SK-N-SH (cell line): ENCODE data around the gene ADAMTS14. TPM values are rescaled to one million over a fixed set of nuclear protein-coding genes. Genes with fewer than 3 reads are reported as not detected.

ENCODE experiments used
- CTCF ChIA-PET: fragments of 300-600, 350-600 bp; formaldehyde crosslinking; extraction: SDS; loops from one replicate; lab custom pipeline; 2021; lab: Yijun Ruan, JAX
- POLR2A ChIA-PET: fragments of 350-600 bp; sonication (Branson Sonifier 250); formaldehyde crosslinking; extraction: SDS; loops from one replicate; lab custom pipeline; 2020; ENCODE audit warnings: antibody characterized with exemption, inconsistent platforms; lab: Yijun Ruan, JAX
- DNase-seq: peaks from one replicate; pipeline ENCODE4 v3.0.0; 2012
- H2AFZ ChIP-seq: fragments of 200-600 bp; sonication (generic); 2 replicates; pipeline ENCODE4 v1.8.1; 2016; ENCODE audit warnings: antibody characterized with exemption, mild to moderate bottlenecking, low read depth
- H3F3A ChIP-seq: fragments of 200-600 bp; sonication (generic); replicated peaks from 2 replicates; pipeline ENCODE3; 2016; ENCODE audit warnings: antibody characterized with exemption, mild to moderate bottlenecking; ENCODE audit not compliant: insufficient read depth
- H3K27ac ChIP-seq, 2 experiments: fragments of 200-500 bp in 1 of 2; fragments of 200-600 bp in 1 of 2; sonication (Bioruptor generic) in 1 of 2; sonication (generic), shearing (Covaris generic) in 1 of 2; 2 replicates each; pipeline versions ENCODE4 v1.5.1 to v1.6.1; 2014 to 2016; ENCODE audit warnings: low read depth in 2 of 2, inconsistent platforms in 1 of 2, low read length in 1 of 2, mild to moderate bottlenecking in 1 of 2, mixed read lengths in 1 of 2
- H3K27me3 ChIP-seq: fragments of 200-600 bp; sonication (generic), shearing (Covaris generic); 2 replicates; pipeline ENCODE4 v1.6.1; 2016; ENCODE audit warnings: mixed run types; ENCODE audit not compliant: insufficient read depth
- H3K36me3 ChIP-seq, 2 experiments: fragments of 200-500 bp in 1 of 2; fragments of 200-600 bp in 1 of 2; sonication (Bioruptor generic) in 1 of 2; sonication (generic) in 1 of 2; replicated peaks in 1 of 2; 2 replicates each; pipeline versions ENCODE3 to v1.5.1; 2014 to 2016; ENCODE audit warnings: low read length in 1 of 2, mild to moderate bottlenecking in 1 of 2; ENCODE audit not compliant: insufficient read depth in 2 of 2, control insufficient read depth in 1 of 2
- H3K4me1 ChIP-seq, 2 experiments: fragments of 200-500 bp in 1 of 2; fragments of 200-600 bp in 1 of 2; sonication (Bioruptor generic) in 1 of 2; sonication (generic), shearing (Covaris generic) in 1 of 2; 2 replicates each; pipeline versions ENCODE4 v1.5.1 to v1.6.1; 2014 to 2016; ENCODE audit warnings: low read depth in 1 of 2, low read length in 1 of 2, mixed run types in 1 of 2; ENCODE audit not compliant: insufficient read depth in 2 of 2, control insufficient read depth in 1 of 2
- H3K4me2 ChIP-seq: fragments of 200-600 bp; sonication (generic), shearing (Covaris generic); 2 replicates; pipeline ENCODE4 v1.6.1; 2017; ENCODE audit warnings: mixed run types
- H3K4me3 ChIP-seq, 2 experiments: fragments of 200-500 bp in 1 of 2; fragments of 200-600 bp in 1 of 2; sonication (Bioruptor generic) in 1 of 2; sonication (generic), shearing (Covaris generic) in 1 of 2; 2 replicates each; pipeline versions ENCODE4 v1.5.1 to v1.8.1; 2014 to 2016; ENCODE audit warnings: low read depth in 2 of 2, inconsistent platforms in 1 of 2, low read length in 1 of 2, mild to moderate bottlenecking in 1 of 2, mixed read lengths in 1 of 2, moderate library complexity in 1 of 2
- H3K79me2 ChIP-seq: fragments of 200-600 bp; sonication (generic); 2 replicates; pipeline ENCODE4 v1.8.1; 2017; ENCODE audit warnings: mild to moderate bottlenecking; ENCODE audit not compliant: insufficient read depth
- H3K9ac ChIP-seq: fragments of 200-600 bp; sonication (generic); 2 replicates; pipeline ENCODE4 v1.6.1; 2017; ENCODE audit warnings: mixed run types
- H3K9me2 ChIP-seq: fragments of 200-600 bp; sonication (generic); 2 replicates; pipeline ENCODE4 v1.6.1; 2017; ENCODE audit warnings: mixed run types
- H3K9me3 ChIP-seq: fragments of 200-600 bp; sonication (generic); 2 replicates; pipeline ENCODE4 v1.6.1; 2017; ENCODE audit warnings: mixed run types, mild to moderate bottlenecking, moderate library complexity
- H4K20me1 ChIP-seq: fragments of 200-600 bp; sonication (generic); 2 replicates; pipeline ENCODE4 v1.6.1; 2017; ENCODE audit warnings: mild to moderate bottlenecking, mixed run types; ENCODE audit not compliant: insufficient read depth
- EP300 ChIP-seq, 2 experiments: IDR thresholded peaks; 2 replicates each; pipeline versions ENCODE4 v1.4.0 to v1.6.1; 2012; ENCODE audit warnings: borderline replicate concordance in 1 of 2, low read depth in 1 of 2, low read length in 1 of 2
- FOSL2 ChIP-seq: IDR thresholded peaks from 2 replicates; pipeline ENCODE4 v1.4.0; 2012; ENCODE audit warnings: low read depth, mild to moderate bottlenecking, moderate library complexity, borderline replicate concordance
- FOXJ3 ChIP-seq: sonication (generic); formaldehyde crosslinking; IDR thresholded peaks from 2 replicates; pipeline ENCODE4 v1.5.1; 2020; ENCODE audit warnings: mild to moderate bottlenecking, missing genetic modification reagents
- GABPA ChIP-seq: IDR thresholded peaks from 2 replicates; pipeline ENCODE4 v1.4.0; 2012; ENCODE audit warnings: low read depth, mild to moderate bottlenecking
- GATA2 ChIP-seq: sonication (generic); formaldehyde crosslinking; IDR thresholded peaks from 2 replicates; pipeline ENCODE4 v1.5.0; 2020; ENCODE audit warnings: mild to moderate bottlenecking, missing genetic modification reagents
- MEF2A ChIP-seq: IDR thresholded peaks from 2 replicates; pipeline ENCODE4 v1.4.0; 2012; ENCODE audit warnings: low read depth, borderline replicate concordance
- NRF1 ChIP-seq: IDR thresholded peaks from 2 replicates; pipeline ENCODE4 v1.6.1; 2012; ENCODE audit warnings: low read depth, mild to moderate bottlenecking, low read length
- POLR2AphosphoS5 ChIP-seq: IDR thresholded peaks from 2 replicates; pipeline ENCODE4 v1.6.1; 2012; ENCODE audit warnings: low read depth, low read length
- RCOR1 ChIP-seq: fragments of 150-350 bp; IDR thresholded peaks from 2 replicates; pipeline ENCODE4 v1.6.1; 2017; ENCODE audit warnings: antibody characterized with exemption, low read length
- SIN3A ChIP-seq: IDR thresholded peaks from 2 replicates; pipeline ENCODE4 v1.6.1; 2012; ENCODE audit warnings: low read depth, mild to moderate bottlenecking, low read length, moderate library complexity, borderline replicate concordance
- SMC3 ChIP-seq: IDR thresholded peaks from 2 replicates; pipeline ENCODE4 v1.6.1; 2012; ENCODE audit warnings: low read depth, low read length, improper control_type of control experiment
- TAF1 ChIP-seq: IDR thresholded peaks from 2 replicates; pipeline ENCODE4 v1.6.1; 2012; ENCODE audit warnings: low read depth, mild to moderate bottlenecking, low read length, moderate library complexity, borderline replicate concordance
- TCF12 ChIP-seq: IDR thresholded peaks from 2 replicates; pipeline ENCODE4 v1.4.0; 2012
- USF1 ChIP-seq: IDR thresholded peaks from 2 replicates; pipeline ENCODE4 v1.4.0; 2012; ENCODE audit warnings: low read depth, borderline replicate concordance
- USF2 ChIP-seq: fragments of 150-350 bp; IDR thresholded peaks from 2 replicates; pipeline ENCODE4 v1.6.1; 2017; ENCODE audit warnings: antibody characterized with exemption, low read length, low read depth, borderline replicate concordance
- YY1 ChIP-seq: IDR thresholded peaks from 2 replicates; pipeline ENCODE4 v1.4.0; 2012; ENCODE audit warnings: low read depth, mild to moderate bottlenecking
- WGBS: methylation state at CpG from one replicate; pipeline ENCODE4 v1.1.6; 2017; ENCODE audit warnings: low lambda C conversion rate; 5-methylcytosine and 5-hydroxymethylcytosine counted together
- polyA plus RNA-seq, 3 experiments: library from polyadenylated mRNA; depleted of rRNA; stranded (reverse); fragments of >200 nt; gene quantifications; 2 replicates each; pipeline ENCODE4 v1.2.3, GENCODE V29; 2012

ADAMTS14 gene
- polyA plus RNA-seq, 1 of the 3 experiments (the other 2 are of a cell fraction) = 1.1 TPM

GRCh38 chr10:70773965-70774809, 101.9 kb downstream of the ADAMTS14 start:
- Histone ChIP-seq H4K20me1 (no peaks in the 10 kb centered on the region), H3K4me1 (peaks cover 0 to 7% of the 10 kb centered on the region in 2 experiments; a peak in 1 of 4 replicates), H3K27ac (no peak overlapping the region), H3F3A (no peaks in the 10 kb centered on the region), H2AFZ (no peak overlapping the region), H3K4me3 (no peak overlapping the region), H3K27me3 (no peaks in the 10 kb centered on the region; the same call in 1 of the 2 replicates), H3K36me3 (no peaks in the 10 kb centered on the region), H3K9me2 (no peaks in the 10 kb centered on the region), H3K9me3 (no peaks in the 10 kb centered on the region), H3K9ac (no peak overlapping the region)
- 63% methylated on average over 12 of the region's 14 CpGs for WGBS
- ChIA-PET CTCF (interaction anchor here (1.1 to 2.5 kb wide), 2 partner anchors 15 to 225 kb away, joined by 3 to 11 read pairs; no protein-coding TSS in a partner anchor), POLR2A (interaction anchor here (0.6 kb wide), 1 partner anchor 39 kb away, joined by 5 read pairs; no protein-coding TSS in a partner anchor)
- DNase-seq = peak; percentile 10
- TF ChIP-seq TCF12 (no peak), USF1 (no peak), YY1 (no peak), SMC3 (no peak), RCOR1 (no peak), NRF1 (no peak), FOSL2 (no peak), SIN3A (no peak), USF2 (no peak), FOXJ3 (CRISPR knock-in tag) (no peak), TAF1 (no peak), EP300 (IDR thresholded peaks at IDR 0.05; ENCODE audit: borderline replicate concordance in 1 of 2, low read depth in 1 of 2, low read length in 1 of 2) (no peak), GABPA (no peak), POLR2AphosphoS5 (no peak), GATA2 (CRISPR knock-in tag) (no peak), MEF2A (no peak)
- TF ChIP-seq, all 33 proteins: peak for 0
- no peaks in the 10 kb centered on the region for H3K79me2 ChIP-seq
- H3K4me2 ChIP-seq = no peak overlapping the region
